Panc1 (cell line): Measurements from ENCODE around the gene NYAP2. TPM values are rescaled to one million over a fixed set of nuclear protein-coding genes. Genes with fewer than 3 reads are reported as not detected.

Experiments
- ATAC-seq: fragments of 200-7000 bp; cut with Tn5 transposase; 2 replicates; pipeline ENCODE4 v1.9.1; 2020; ENCODE audit warnings: mild to moderate bottlenecking, moderate library complexity
- BruUV-seq: library from RNA; stranded (reverse); fragments of 400-500 nt; replicated peaks from 2 replicates; lab custom pipeline; 2021; lab: Mats Ljungman, UMichigan
- CTCF ChIA-PET: fragments of 300-600 bp; sonication (Branson Sonifier 250); formaldehyde crosslinking; loops from one replicate; lab custom pipeline; 2022; ENCODE audit warnings: antibody characterized with exemption; lab: Charles Lee
- POLR2A ChIA-PET: fragments of 300-600 bp; sonication (Branson Sonifier 250); formaldehyde crosslinking; loops from one replicate; lab custom pipeline; 2022; ENCODE audit warnings: antibody characterized with exemption; lab: Charles Lee
- DNase-seq: peaks from one replicate; pipeline ENCODE4 v3.0.0-alpha.2; 2010; ENCODE audit warnings: low read depth, low spot score
- H3K27ac ChIP-seq: 2 replicates; pipeline ENCODE4 v1.5.1; 2011; ENCODE audit warnings: mild to moderate bottlenecking, low read length, inconsistent platforms
- H3K27me3 ChIP-seq: fragments of 200-500 bp; sonication (Bioruptor generic); 2 replicates; pipeline ENCODE4 v1.6.0; 2014; ENCODE audit warnings: low read length, inconsistent platforms; ENCODE audit not compliant: control insufficient read depth, insufficient read depth
- H3K36me3 ChIP-seq: fragments of 200-500 bp; sonication (Bioruptor generic); 2 replicates; pipeline ENCODE4 v1.5.1; 2014; ENCODE audit warnings: inconsistent platforms, mild to moderate bottlenecking, low read length, moderate library complexity; ENCODE audit not compliant: control insufficient read depth, insufficient read depth
- H3K4me1 ChIP-seq: 2 replicates; pipeline ENCODE4 v1.5.1; 2011; ENCODE audit warnings: inconsistent platforms, mild to moderate bottlenecking, low read length, moderate library complexity; ENCODE audit not compliant: control insufficient read depth, insufficient read depth
- H3K4me3 ChIP-seq, 2 experiments: 2 replicates each; pipeline ENCODE4 v1.5.1; 2011 to 2012; ENCODE audit warnings: low read depth in 2 of 2, low read length in 2 of 2, mild to moderate bottlenecking in 2 of 2, inconsistent platforms in 1 of 2, moderate library complexity in 1 of 2
- H3K9me3 ChIP-seq: fragments of 200-500 bp; sonication (Bioruptor generic); 2 replicates; pipeline ENCODE4 v1.5.1; 2014; ENCODE audit warnings: low read depth, mild to moderate bottlenecking, inconsistent platforms, low read length, moderate library complexity; ENCODE audit not compliant: control insufficient read depth, insufficient read depth
- CTCF ChIP-seq: fragments of 450-650 bp; IDR thresholded peaks from 2 replicates; pipeline ENCODE4 v1.5.1; 2017; ENCODE audit warnings: mild to moderate bottlenecking
- POLR2AphosphoS5 ChIP-seq: IDR thresholded peaks from 2 replicates; pipeline ENCODE4 v1.6.1; 2012; ENCODE audit warnings: mild to moderate bottlenecking, low read depth, low read length, moderate library complexity
- REST ChIP-seq, 2 experiments: IDR thresholded peaks; 2 replicates each; pipeline ENCODE4 v1.6.1; 2011 to 2012; ENCODE audit warnings: low read depth in 2 of 2, control low read depth in 1 of 2, low read length in 1 of 2, mild to moderate bottlenecking in 1 of 2, moderate library complexity in 1 of 2; ENCODE audit not compliant: insufficient read depth in 1 of 2
- SIN3A ChIP-seq: IDR thresholded peaks from 2 replicates; pipeline ENCODE4 v1.6.1; 2012; ENCODE audit warnings: low read depth, mild to moderate bottlenecking, low read length, moderate library complexity, borderline replicate concordance; ENCODE audit not compliant: insufficient read depth
- TCF7L2 ChIP-seq: IDR thresholded peaks from 2 replicates; pipeline ENCODE4 v1.6.1; 2011; ENCODE audit warnings: mild to moderate bottlenecking, low read depth, low read length, inconsistent platforms
- in situ Hi-C: cut with HindIII; loops from 2 replicates; pipeline ENCODE4 v1.10.0; 2016; ENCODE audit warnings: low sequenced_read_pairs, low pct_unique_long_range_greater_than_20kb
- intact Hi-C: fragments of 100-400 bp; cut with micrococcal nuclease; formaldehyde crosslinking; loops from one replicate; pipeline ENCODE4 v1.10.0; 2022; ENCODE audit not compliant: unreplicated experiment
- total RNA-seq: library from RNA; stranded (reverse); gene quantifications from one replicate; pipeline ENCODE4 v1.2.1, GENCODE V29; 2021; ENCODE audit not compliant: unreplicated experiment

Gene NYAP2
- total RNA-seq, 1 experiment from 2014 or later, result not detected

- BruUV-seq, result no TSS peak
- ChIA-PET CTCF (no interaction called here), POLR2A (no interaction called here)
- in situ Hi-C loops (no loop called here), intact Hi-C loops (no loop called here)
- Histone ChIP-seq H3K9me3 (no peaks in the 10 kb centered on the region), H3K4me3 (no peak overlapping the region), H3K27me3 (no peaks in the 10 kb centered on the region), H3K4me1 (no peaks in the 10 kb centered on the region), H3K27ac (no peak overlapping the region), H3K36me3 (no peaks in the 10 kb centered on the region)
- ATAC-seq (no peak), DNase-seq (peak; percentile 12)
- no peak for TF ChIP-seq SIN3A
- TF ChIP-seq POLR2AphosphoS5, result no peak
- TF ChIP-seq REST (IDR thresholded peaks at IDR 0.05; ENCODE audit: insufficient read depth in 1 of 2, low read depth in 2 of 2, low read length in 1 of 2), result no peak
- no peak for TF ChIP-seq TCF7L2
- TF ChIP-seq CTCF, result no peak; the same call in 1 of the 2 replicates
These were observed 63.4 kb downstream of the NYAP2 start for GRCh38 chr2:225462945-225463344.

- ChIA-PET POLR2A (no interaction called here), CTCF (no interaction called here)
- no peak for TF ChIP-seq TCF7L2
- TF ChIP-seq CTCF, result no peak
- no peak for TF ChIP-seq SIN3A
- TF ChIP-seq REST (IDR thresholded peaks at IDR 0.05; ENCODE audit: insufficient read depth in 1 of 2, low read depth in 2 of 2, low read length in 1 of 2), result no peak
- no peak for TF ChIP-seq POLR2AphosphoS5
- Histone ChIP-seq H3K36me3 (no peaks in the 10 kb centered on the region), H3K9me3 (no peaks in the 10 kb centered on the region), H3K27ac (no peak overlapping the region), H3K27me3 (no peaks in the 10 kb centered on the region), H3K4me3 (no peak overlapping the region), H3K4me1 (no peaks in the 10 kb centered on the region)
- intact Hi-C loops, result no loop called here
- ATAC-seq (no peak), DNase-seq (no peak)
- no TSS peak for BruUV-seq
- in situ Hi-C loops, result no loop called here
These were observed 63.9 kb downstream of the NYAP2 start for GRCh38 chr2:225463449-225463848.
